ENCODE data around the gene E4F1. TPM values are rescaled to one million over a fixed set of nuclear protein-coding genes. Genes with fewer than 3 reads are reported as not detected.

The E4F1 gene
- total and polyA plus RNA-seq, 9 of the 15 experiments (the other 6 are each of a cell fraction or from before 2014, with no cell fraction given): 0.48 to 94.9 (median 20.4) TPM

- TF ChIP-seq, protein P1, sequence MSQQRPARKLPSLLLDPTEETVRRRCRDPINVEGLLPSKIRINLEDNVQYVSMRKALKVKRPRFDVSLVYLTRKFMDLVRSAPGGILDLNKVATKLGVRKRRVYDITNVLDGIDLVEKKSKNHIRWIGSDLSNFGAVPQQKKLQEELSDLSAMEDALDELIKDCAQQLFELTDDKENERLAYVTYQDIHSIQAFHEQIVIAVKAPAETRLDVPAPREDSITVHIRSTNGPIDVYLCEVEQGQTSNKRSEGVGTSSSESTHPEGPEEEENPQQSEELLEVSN (IDR thresholded peaks at IDR 0.05; ENCODE audit: borderline replicate concordance in 1 of 2, extremely low read depth in 1 of 2, insufficient read depth in 1 of 2, insufficient read length in 1 of 2, low read depth in 1 of 2, low read length in 1 of 2, poor library complexity in 1 of 2, severe bottlenecking in 1 of 2): peak; percentile 27 to 75
- TF ChIP-seq CREM (IDR thresholded peaks at IDR 0.05; ENCODE audit: low read depth): peak; percentile 75
- TF ChIP-seq ATF7 (IDR thresholded peaks at IDR 0.05): peak; percentile 98
- 0 out of 2 replicates have a peak, but pooled peaks have one; percentile 20 for TF ChIP-seq JUNB (CRISPR knock-in tag; conservative IDR thresholded peaks at IDR 0.05)
- TF ChIP-seq CREBBP (IDR thresholded peaks at IDR 0.05; ENCODE audit: low read depth, low read length): no peak
- TF ChIP-seq, protein P2, sequence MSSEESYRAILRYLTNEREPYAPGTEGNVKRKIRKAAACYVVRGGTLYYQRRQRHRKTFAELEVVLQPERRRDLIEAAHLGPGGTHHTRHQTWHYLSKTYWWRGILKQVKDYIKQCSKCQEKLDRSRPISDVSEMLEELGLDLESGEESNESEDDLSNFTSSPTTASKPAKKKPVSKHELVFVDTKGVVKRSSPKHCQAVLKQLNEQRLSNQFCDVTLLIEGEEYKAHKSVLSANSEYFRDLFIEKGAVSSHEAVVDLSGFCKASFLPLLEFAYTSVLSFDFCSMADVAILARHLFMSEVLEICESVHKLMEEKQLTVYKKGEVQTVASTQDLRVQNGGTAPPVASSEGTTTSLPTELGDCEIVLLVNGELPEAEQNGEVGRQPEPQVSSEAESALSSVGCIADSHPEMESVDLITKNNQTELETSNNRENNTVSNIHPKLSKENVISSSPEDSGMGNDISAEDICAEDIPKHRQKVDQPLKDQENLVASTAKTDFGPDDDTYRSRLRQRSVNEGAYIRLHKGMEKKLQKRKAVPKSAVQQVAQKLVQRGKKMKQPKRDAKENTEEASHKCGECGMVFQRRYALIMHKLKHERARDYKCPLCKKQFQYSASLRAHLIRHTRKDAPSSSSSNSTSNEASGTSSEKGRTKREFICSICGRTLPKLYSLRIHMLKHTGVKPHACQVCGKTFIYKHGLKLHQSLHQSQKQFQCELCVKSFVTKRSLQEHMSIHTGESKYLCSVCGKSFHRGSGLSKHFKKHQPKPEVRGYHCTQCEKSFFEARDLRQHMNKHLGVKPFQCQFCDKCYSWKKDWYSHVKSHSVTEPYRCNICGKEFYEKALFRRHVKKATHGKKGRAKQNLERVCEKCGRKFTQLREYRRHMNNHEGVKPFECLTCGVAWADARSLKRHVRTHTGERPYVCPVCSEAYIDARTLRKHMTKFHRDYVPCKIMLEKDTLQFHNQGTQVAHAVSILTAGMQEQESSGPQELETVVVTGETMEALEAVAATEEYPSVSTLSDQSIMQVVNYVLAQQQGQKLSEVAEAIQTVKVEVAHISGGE (CRISPR knock-in tag; IDR thresholded peaks at IDR 0.05): peak in 1 of 3 experiments; percentile 36; a peak in 1 of 6 replicates
- TF ChIP-seq ZBTB12 (CRISPR knock-in tag; IDR thresholded peaks at IDR 0.05): 0 out of 2 replicates have a peak, but pooled peaks have one; percentile 8
- TF ChIP-seq FOXJ2 (tag; IDR thresholded peaks at IDR 0.05): no peak
- 0 out of 4 replicates have a peak, but pooled peaks have one; percentile 47 to 75 for TF ChIP-seq SIN3A (IDR thresholded peaks at IDR 0.05; ENCODE audit: borderline replicate concordance in 2 of 2, control insufficient read depth in 1 of 2, low read depth in 2 of 2, low read length in 2 of 2)
- TF ChIP-seq ZNF76 (CRISPR knock-in tag; IDR thresholded peaks at IDR 0.05; ENCODE audit: borderline replicate concordance): 0 out of 2 replicates have a peak, but pooled peaks have one; percentile 23
- TF ChIP-seq ZNF282 (CRISPR knock-in tag; IDR thresholded peaks at IDR 0.05): no peak
- TF ChIP-seq, protein P3, sequence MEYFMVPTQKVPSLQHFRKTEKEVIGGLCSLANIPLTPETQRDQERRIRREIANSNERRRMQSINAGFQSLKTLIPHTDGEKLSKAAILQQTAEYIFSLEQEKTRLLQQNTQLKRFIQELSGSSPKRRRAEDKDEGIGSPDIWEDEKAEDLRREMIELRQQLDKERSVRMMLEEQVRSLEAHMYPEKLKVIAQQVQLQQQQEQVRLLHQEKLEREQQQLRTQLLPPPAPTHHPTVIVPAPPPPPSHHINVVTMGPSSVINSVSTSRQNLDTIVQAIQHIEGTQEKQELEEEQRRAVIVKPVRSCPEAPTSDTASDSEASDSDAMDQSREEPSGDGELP (CRISPR knock-in tag; IDR thresholded peaks at IDR 0.05; ENCODE audit: borderline replicate concordance): peak; percentile 71
- peak; percentile 48; the same call in 1 of the 2 replicates for TF ChIP-seq USF1 (CRISPR knock-in tag; IDR thresholded peaks at IDR 0.05)
- TF ChIP-seq RBFOX2 (IDR thresholded peaks at IDR 0.05; ENCODE audit: low read depth, low read length): peak; percentile 85
- peak; percentile 88 for TF ChIP-seq CTBP1 (IDR thresholded peaks at IDR 0.05; ENCODE audit: borderline replicate concordance)
- TF ChIP-seq ZNF766 (CRISPR knock-in tag; conservative IDR thresholded peaks at IDR 0.05): peak; percentile 38; the same call in 1 of the 2 replicates
- TF ChIP-seq DPF2 (IDR thresholded peaks at IDR 0.05): peak; percentile 41; the same call in 1 of the 2 replicates
- no peak; the same call in 1 of the 2 replicates for TF ChIP-seq ZNF589 (CRISPR knock-in tag; IDR thresholded peaks at IDR 0.05; ENCODE audit: low read depth)
Observed at GRCh38 chr16:2205104-2205966, 18.1 kb upstream of the E4F1 start, which contains the start of gene MLST8 (continued).

Measured in K562 (cell line).